GM18517 (cell line): ENCODE data around the gene ADAMTS12.

Source experiments
- ATAC-seq: cut with Tn5 transposase; IDR thresholded peaks from one replicate; pipeline ENCODE4 v1.9.1; 2021; ENCODE audit warnings: mild to moderate bottlenecking, moderate library complexity; ENCODE audit not compliant: unreplicated experiment

Gene ADAMTS12

DNA sequence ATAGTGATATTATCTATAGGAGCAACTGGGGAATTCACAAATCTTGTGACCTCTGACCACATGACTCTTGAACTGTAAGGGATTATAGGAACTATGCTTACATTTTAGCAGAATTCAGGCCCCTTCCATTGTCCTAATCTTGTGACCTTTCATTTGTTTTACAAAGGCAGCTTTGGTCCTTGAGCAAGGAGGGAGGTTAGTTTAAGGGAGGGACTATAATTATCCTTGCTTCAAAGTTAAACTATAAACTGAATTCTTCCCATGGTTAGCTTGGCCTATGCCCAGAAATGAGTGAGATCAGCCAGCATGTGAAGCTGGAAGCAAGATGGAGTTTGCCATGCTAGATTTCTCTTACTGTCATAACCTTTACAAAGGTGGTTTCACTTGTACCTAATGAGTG lies 399.8 kb downstream of the ADAMTS12 start:
- no peak for ATAC-seq

- no peak for ATAC-seq
Observed at GRCh38 chr5:33490071-33490665, 401.6 kb downstream of the ADAMTS12 start.

DNA sequence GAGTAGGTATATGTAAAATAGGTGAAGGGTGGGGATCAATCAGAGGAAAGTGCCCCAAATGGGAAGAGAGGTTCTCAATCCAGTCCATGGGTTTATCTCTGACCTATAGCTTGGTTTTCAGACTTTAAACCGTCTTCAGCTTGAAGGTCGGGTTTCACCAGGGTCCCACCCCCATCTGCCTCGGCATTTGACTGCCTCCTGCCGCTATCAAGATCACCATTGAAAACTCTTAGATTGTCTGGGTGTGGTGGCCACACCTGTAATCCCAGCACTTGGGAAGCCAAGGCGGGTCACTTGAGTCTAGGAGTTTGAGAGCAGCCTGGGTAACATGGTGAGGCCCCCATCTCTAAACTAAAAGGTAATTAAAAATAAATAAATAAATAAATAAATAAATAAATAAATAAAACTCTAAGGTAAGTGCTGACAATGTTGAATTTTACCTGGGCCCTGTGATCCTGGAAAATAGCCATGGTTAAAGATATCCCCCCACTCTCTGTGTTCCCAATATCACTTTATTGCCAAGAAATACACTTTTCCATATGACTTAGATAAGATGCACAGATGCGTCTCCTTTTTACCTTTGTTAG lies 402.2 kb downstream of the ADAMTS12 start:
- no peak for ATAC-seq

DNA sequence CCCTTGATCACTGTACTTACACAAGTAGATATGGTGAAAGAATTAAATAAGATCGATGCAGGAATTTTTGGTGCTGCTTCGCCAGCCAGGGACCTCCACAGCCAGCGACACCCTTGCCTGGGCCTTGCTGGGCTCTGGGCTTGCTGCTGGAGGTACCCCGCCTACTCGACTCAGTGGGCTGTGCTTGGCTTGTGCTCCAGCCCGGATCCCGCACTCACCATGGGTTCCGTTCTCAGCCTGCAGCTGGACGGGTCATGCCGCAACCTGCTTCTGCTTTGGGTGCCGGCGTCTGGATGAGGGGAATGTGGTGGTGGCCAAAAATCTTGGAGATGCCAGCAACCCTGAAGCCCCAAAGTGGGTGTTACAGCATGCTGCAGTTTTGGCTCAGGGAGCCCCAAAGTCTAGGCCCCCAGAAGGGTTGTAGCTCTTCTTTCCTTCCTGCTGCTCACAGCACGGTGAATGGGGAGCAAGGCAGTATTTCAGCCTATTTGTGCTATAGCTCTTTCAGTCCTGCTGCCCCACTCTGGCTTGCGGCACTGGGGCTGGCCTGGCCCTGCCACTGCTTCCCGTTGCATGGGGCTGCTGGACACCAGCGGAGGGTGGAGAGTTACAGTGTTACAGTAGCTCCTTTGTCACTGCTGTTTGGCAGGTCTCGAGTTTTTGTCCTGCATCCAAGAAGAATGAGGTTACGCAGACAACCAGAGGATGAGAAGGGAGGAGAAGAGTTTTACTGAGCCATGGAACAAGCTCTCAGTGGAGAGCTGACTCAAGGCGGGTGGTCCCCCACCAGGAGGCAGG lies 403.0 kb downstream of the ADAMTS12 start:
- no peak for ATAC-seq

DNA sequence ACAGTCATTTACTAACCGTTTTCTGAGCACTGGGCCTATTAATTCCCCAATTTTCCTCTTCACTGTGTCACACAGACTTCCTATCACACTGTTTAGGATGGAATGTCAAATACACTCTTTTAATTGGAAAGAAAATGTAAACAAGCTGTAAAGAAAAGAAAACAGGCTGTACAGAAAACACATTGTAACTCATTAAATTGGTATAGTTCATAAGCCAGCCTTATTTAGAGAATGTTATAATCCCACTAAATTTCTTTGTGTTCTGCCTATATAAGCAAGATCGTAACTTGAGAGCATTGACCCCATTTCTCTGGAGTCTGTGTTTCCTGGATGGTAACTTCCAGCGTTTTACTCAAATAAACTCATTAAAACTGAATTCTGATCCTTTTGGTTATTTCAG lies 404.6 kb downstream of the ADAMTS12 start:
- no peak for ATAC-seq

GRCh38 chr5:33482335-33482734 lies 409.5 kb downstream of the ADAMTS12 start:
- ATAC-seq = no peak

DNA sequence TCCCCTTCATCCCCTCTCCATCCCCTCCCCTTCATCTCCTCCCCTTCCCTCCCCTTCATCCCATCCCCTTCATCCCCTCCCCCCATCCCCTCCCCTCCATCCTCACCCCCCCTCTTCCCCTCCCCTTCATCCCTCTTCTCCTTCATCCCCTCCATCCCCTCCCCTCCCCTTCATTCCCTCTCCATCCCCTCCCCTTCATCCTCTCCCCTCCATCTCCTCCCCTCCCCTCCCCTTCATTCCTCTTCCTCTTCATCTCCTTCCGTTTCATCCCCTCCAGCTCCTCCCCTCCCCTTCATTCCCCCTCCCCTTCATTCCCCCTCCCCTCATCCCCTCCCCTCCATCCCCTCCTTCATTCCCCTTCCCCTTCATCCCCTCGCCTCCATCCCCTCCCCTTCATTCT lies 410.9 kb downstream of the ADAMTS12 start:
- no peak for ATAC-seq

DNA sequence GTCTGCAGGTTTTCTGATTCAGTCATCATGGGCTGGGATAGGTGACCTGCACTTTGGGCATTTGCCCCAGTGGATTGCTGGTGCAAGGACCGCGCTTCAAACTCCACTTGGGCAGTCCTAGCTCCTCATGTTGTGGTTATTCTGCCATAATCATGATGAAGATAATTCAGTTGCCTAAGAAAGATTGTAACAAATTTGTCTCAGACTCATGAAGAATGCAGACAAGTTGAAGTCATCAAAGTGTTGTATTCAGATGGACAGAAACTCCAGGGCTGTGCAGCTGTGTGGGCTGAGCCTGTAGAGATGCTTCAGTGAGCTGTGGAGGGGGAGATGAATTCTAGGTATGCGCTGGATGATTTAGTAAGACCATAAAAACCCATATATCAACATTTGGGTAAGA lies 412.5 kb downstream of the ADAMTS12 start:
- ATAC-seq = no peak

DNA sequence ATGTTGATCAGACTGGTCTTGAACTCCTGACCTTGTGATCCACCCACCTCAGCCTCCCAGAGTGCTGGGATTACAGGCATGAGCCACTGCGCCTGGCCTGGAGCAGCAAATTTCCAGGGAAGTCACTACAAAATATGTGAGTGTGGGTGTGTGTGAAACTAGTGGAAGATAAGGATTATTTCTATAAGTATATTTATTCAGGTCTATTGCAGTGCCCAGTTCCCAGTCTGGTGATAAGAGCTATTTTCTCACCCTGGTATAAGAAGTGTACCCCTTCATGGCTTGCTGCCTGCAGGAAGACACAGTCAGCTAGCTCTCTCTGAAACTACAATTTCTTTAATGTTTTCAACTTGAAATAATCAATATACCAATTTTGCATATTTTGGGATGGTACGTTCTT lies 414.0 kb downstream of the ADAMTS12 start:
- ATAC-seq = no peak

GRCh38 chr5:33476992-33477391 lies 414.8 kb downstream of the ADAMTS12 start:
- ATAC-seq = no peak

DNA sequence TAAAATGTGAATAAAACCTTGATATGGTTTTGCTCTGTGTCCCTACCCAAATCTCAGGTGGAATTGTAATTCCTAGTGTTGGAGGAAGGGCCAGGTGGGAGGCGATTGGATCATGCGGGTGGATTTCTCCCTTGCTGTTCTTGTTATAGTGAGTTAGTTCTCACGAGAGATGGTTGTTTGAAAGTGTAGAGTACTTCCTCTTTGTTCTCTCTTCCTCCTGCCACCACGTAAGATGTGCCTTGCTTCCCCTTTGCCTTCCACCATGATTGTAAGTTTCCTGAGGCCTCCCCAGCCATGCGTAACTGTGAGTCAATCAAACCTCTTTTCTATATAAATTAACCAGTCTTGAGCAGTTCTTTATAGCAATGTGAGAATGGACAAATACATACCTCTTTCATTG lies 416.1 kb downstream of the ADAMTS12 start:
- no peak for ATAC-seq

DNA sequence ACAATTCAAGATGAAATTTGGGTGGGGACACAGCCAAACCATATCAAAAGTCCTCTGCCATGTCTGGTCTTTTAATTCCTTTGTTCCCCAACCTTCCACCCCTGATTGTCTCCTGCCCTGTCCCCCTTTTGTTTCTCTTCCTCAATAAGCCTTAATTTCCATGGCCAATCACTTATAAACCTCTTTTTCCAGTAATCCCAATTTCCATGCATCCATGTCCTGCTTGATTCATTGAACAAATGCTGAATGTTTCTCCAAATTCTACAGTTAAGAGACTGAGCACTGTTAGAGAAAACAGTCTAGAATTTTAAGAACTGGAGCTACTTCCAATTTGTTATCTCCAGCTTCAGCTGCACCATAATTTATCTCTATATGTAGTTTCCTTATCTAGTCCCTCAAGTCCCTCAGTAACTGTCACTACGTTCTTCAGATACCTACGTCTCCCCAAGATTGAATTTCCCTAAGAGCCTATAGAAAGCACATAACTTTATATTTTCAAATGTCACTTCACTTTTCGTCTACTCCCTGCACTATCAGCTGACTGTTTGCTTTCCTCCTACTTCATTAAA lies 416.8 kb downstream of the ADAMTS12 start:
- no peak for ATAC-seq

- no peak for ATAC-seq
Observed at GRCh38 chr5:33474004-33474403, 417.8 kb downstream of the ADAMTS12 start.
